SK-N-SH (cell line): ENCODE measurements around the gene TEK. TPM values are rescaled to one million over a fixed set of nuclear protein-coding genes. Genes with fewer than 3 reads are reported as not detected.

Experiments used
- CTCF ChIA-PET: fragments of 300-600, 350-600 bp; formaldehyde crosslinking; extraction: SDS; loops from one replicate; lab custom pipeline; 2021; lab: Yijun Ruan, JAX
- POLR2A ChIA-PET: fragments of 350-600 bp; sonication (Branson Sonifier 250); formaldehyde crosslinking; extraction: SDS; loops from one replicate; lab custom pipeline; 2020; ENCODE audit warnings: antibody characterized with exemption, inconsistent platforms; lab: Yijun Ruan, JAX
- DNase-seq: peaks from one replicate; pipeline ENCODE4 v3.0.0; 2012
- H2AFZ ChIP-seq: fragments of 200-600 bp; sonication (generic); 2 replicates; pipeline ENCODE4 v1.8.1; 2016; ENCODE audit warnings: antibody characterized with exemption, mild to moderate bottlenecking, low read depth
- H3F3A ChIP-seq: fragments of 200-600 bp; sonication (generic); replicated peaks from 2 replicates; pipeline ENCODE3; 2016; ENCODE audit warnings: antibody characterized with exemption, mild to moderate bottlenecking; ENCODE audit not compliant: insufficient read depth
- H3K27ac ChIP-seq, 2 experiments: fragments of 200-500 bp in 1 of 2; fragments of 200-600 bp in 1 of 2; sonication (Bioruptor generic) in 1 of 2; sonication (generic), shearing (Covaris generic) in 1 of 2; 2 replicates each; pipeline versions ENCODE4 v1.5.1 to v1.6.1; 2014 to 2016; ENCODE audit warnings: low read depth in 2 of 2, inconsistent platforms in 1 of 2, low read length in 1 of 2, mild to moderate bottlenecking in 1 of 2, mixed read lengths in 1 of 2
- H3K27me3 ChIP-seq: fragments of 200-600 bp; sonication (generic), shearing (Covaris generic); 2 replicates; pipeline ENCODE4 v1.6.1; 2016; ENCODE audit warnings: mixed run types; ENCODE audit not compliant: insufficient read depth
- H3K36me3 ChIP-seq, 2 experiments: fragments of 200-500 bp in 1 of 2; fragments of 200-600 bp in 1 of 2; sonication (Bioruptor generic) in 1 of 2; sonication (generic) in 1 of 2; replicated peaks in 1 of 2; 2 replicates each; pipeline versions ENCODE3 to v1.5.1; 2014 to 2016; ENCODE audit warnings: low read length in 1 of 2, mild to moderate bottlenecking in 1 of 2; ENCODE audit not compliant: insufficient read depth in 2 of 2, control insufficient read depth in 1 of 2
- H3K4me1 ChIP-seq, 2 experiments: fragments of 200-500 bp in 1 of 2; fragments of 200-600 bp in 1 of 2; sonication (Bioruptor generic) in 1 of 2; sonication (generic), shearing (Covaris generic) in 1 of 2; 2 replicates each; pipeline versions ENCODE4 v1.5.1 to v1.6.1; 2014 to 2016; ENCODE audit warnings: low read depth in 1 of 2, low read length in 1 of 2, mixed run types in 1 of 2; ENCODE audit not compliant: insufficient read depth in 2 of 2, control insufficient read depth in 1 of 2
- H3K4me2 ChIP-seq: fragments of 200-600 bp; sonication (generic), shearing (Covaris generic); 2 replicates; pipeline ENCODE4 v1.6.1; 2017; ENCODE audit warnings: mixed run types
- H3K4me3 ChIP-seq, 2 experiments: fragments of 200-500 bp in 1 of 2; fragments of 200-600 bp in 1 of 2; sonication (Bioruptor generic) in 1 of 2; sonication (generic), shearing (Covaris generic) in 1 of 2; 2 replicates each; pipeline versions ENCODE4 v1.5.1 to v1.8.1; 2014 to 2016; ENCODE audit warnings: low read depth in 2 of 2, inconsistent platforms in 1 of 2, low read length in 1 of 2, mild to moderate bottlenecking in 1 of 2, mixed read lengths in 1 of 2, moderate library complexity in 1 of 2
- H3K79me2 ChIP-seq: fragments of 200-600 bp; sonication (generic); 2 replicates; pipeline ENCODE4 v1.8.1; 2017; ENCODE audit warnings: mild to moderate bottlenecking; ENCODE audit not compliant: insufficient read depth
- H3K9ac ChIP-seq: fragments of 200-600 bp; sonication (generic); 2 replicates; pipeline ENCODE4 v1.6.1; 2017; ENCODE audit warnings: mixed run types
- H3K9me2 ChIP-seq: fragments of 200-600 bp; sonication (generic); 2 replicates; pipeline ENCODE4 v1.6.1; 2017; ENCODE audit warnings: mixed run types
- H3K9me3 ChIP-seq: fragments of 200-600 bp; sonication (generic); 2 replicates; pipeline ENCODE4 v1.6.1; 2017; ENCODE audit warnings: mixed run types, mild to moderate bottlenecking, moderate library complexity
- H4K20me1 ChIP-seq: fragments of 200-600 bp; sonication (generic); 2 replicates; pipeline ENCODE4 v1.6.1; 2017; ENCODE audit warnings: mild to moderate bottlenecking, mixed run types; ENCODE audit not compliant: insufficient read depth
- GATA2 ChIP-seq: sonication (generic); formaldehyde crosslinking; IDR thresholded peaks from 2 replicates; pipeline ENCODE4 v1.5.0; 2020; ENCODE audit warnings: mild to moderate bottlenecking, missing genetic modification reagents
- IRF3 ChIP-seq: fragments of 150-350 bp; IDR thresholded peaks from 2 replicates; pipeline ENCODE4 v1.6.1; 2016; ENCODE audit warnings: mild to moderate bottlenecking, low read depth, low read length
- JUND ChIP-seq: IDR thresholded peaks from 2 replicates; pipeline ENCODE4 v1.4.0; 2012
- MEF2A ChIP-seq: IDR thresholded peaks from 2 replicates; pipeline ENCODE4 v1.4.0; 2012; ENCODE audit warnings: low read depth, borderline replicate concordance
- NFIC ChIP-seq: IDR thresholded peaks from 2 replicates; pipeline ENCODE4 v1.4.0; 2012; ENCODE audit warnings: borderline replicate concordance
- POLR2AphosphoS5 ChIP-seq: IDR thresholded peaks from 2 replicates; pipeline ENCODE4 v1.6.1; 2012; ENCODE audit warnings: low read depth, low read length
- REST ChIP-seq: IDR thresholded peaks from 2 replicates; pipeline ENCODE4 v1.6.1; 2012; ENCODE audit warnings: mild to moderate bottlenecking, low read depth, low read length, moderate library complexity
- SMC3 ChIP-seq: IDR thresholded peaks from 2 replicates; pipeline ENCODE4 v1.6.1; 2012; ENCODE audit warnings: low read depth, low read length, improper control_type of control experiment
- ZBTB33 ChIP-seq: IDR thresholded peaks from 2 replicates; pipeline ENCODE4 v1.4.0; 2012; ENCODE audit warnings: low read depth, borderline replicate concordance
- WGBS: methylation state at CpG from one replicate; pipeline ENCODE4 v1.1.6; 2017; ENCODE audit warnings: low lambda C conversion rate; 5-methylcytosine and 5-hydroxymethylcytosine counted together
- polyA plus RNA-seq, 3 experiments: library from polyadenylated mRNA; depleted of rRNA; stranded (reverse); fragments of >200 nt; gene quantifications; 2 replicates each; pipeline ENCODE4 v1.2.3, GENCODE V29; 2012

TEK gene
- polyA plus RNA-seq, 1 of the 3 experiments (the other 2 are of a cell fraction): 0.03 TPM

- TF ChIP-seq IRF3 (no peak), ZBTB33 (no peak), SMC3 (no peak), POLR2AphosphoS5 (no peak), REST (no peak), GATA2 (CRISPR knock-in tag) (no peak)
Measured at GRCh38 chr9:27260789-27261516, 151.9 kb downstream of the TEK start (continued).

GRCh38 chr9:27261517-27262211 is 152.6 kb downstream of the TEK start:
- no peaks in the 10 kb centered on the region for H3K4me1 ChIP-seq
- no peak for DNase-seq
- WGBS: 58% methylated on average over 3 of the region's 4 CpGs
- H3K27ac ChIP-seq: no peak overlapping the region
- ChIA-PET POLR2A (no interaction called here), CTCF (interaction anchor here (1.0 kb wide), 1 partner anchor 15 kb away, joined by 5 read pairs; no protein-coding TSS in a partner anchor)
- H4K20me1 ChIP-seq: no peaks in the 10 kb centered on the region
- no peaks in the 10 kb centered on the region for H3K9me2 ChIP-seq
- no peaks in the 10 kb centered on the region for H3K27me3 ChIP-seq
- H3K79me2 ChIP-seq: no peaks in the 10 kb centered on the region
- no peaks in the 10 kb centered on the region for H3K36me3 ChIP-seq
- no peak overlapping the region for H3K4me2 ChIP-seq
- no peak overlapping the region for H3K4me3 ChIP-seq
- H3K9ac ChIP-seq: no peak overlapping the region
- TF ChIP-seq NFIC (no peak), JUND (no peak), MEF2A (no peak), POLR2AphosphoS5 (no peak)
- H3F3A ChIP-seq: no peaks in the 10 kb centered on the region
- H3K9me3 ChIP-seq: no peaks in the 10 kb centered on the region
- H2AFZ ChIP-seq: no peak overlapping the region
